Frontal cortex (tissue), 4 donors: ENCODE results near the gene HLA-B. TPM values are rescaled to one million over a fixed set of nuclear protein-coding genes. Genes with fewer than 3 reads are reported as not detected.

Experiments used
- DNase-seq, 2 donors: peaks; one replicate each; pipeline ENCODE4 v3.0.0; 2012; ENCODE audit warnings: low spot score in 2 of 2
- FAIRE-seq: peaks from 2 replicates; lab custom pipeline; 2012; peaks lifted over from hg19 to GRCh38; lab: Jason Lieb, UNC
- small RNA-seq: library from RNA; depleted of rRNA; stranded (forward); fragments of <200 nt; gene quantifications from one replicate; pipeline ENCODE3, GENCODE V24; 2014
- total RNA-seq: library from RNA; depleted of rRNA; stranded (reverse); fragments of >200 nt; gene quantifications from one replicate; pipeline ENCODE4 v1.2.3, GENCODE V29; 2014
- donor health status: control.
- donor health status: control.
- donor health status: control.

HLA-B gene
- total RNA-seq, 1 donor from 2014 or later: 41.6 TPM

GRCh38 chr6:31321005-31321707, 35.8 kb downstream of the HLA-B start:
- FAIRE-seq (no peak), DNase-seq (no peak)

- DNase-seq: no peak
These were observed 39.9 kb downstream of the HLA-B start for GRCh38 chr6:31317036-31317435.

GRCh38 chr6:31309641-31310040, 47.3 kb downstream of the HLA-B start:
- FAIRE-seq (no peak), DNase-seq (no peak)

More at GRCh38 chr6:31317036-31317435, 39.9 kb downstream of the HLA-B start:
- no peak for FAIRE-seq

GRCh38 chr6:31308845-31309175, 48.2 kb downstream of the HLA-B start:
- DNase-seq (no peak), FAIRE-seq (no peak)

GRCh38 chr6:31308050-31308844, 48.7 kb downstream of the HLA-B start:
- FAIRE-seq (no peak), DNase-seq (no peak)

- FAIRE-seq (no peak), DNase-seq (no peak)
These were observed 49.3 kb downstream of the HLA-B start for GRCh38 chr6:31307669-31308049.

GRCh38 chr6:31305703-31306219, 51.2 kb downstream of the HLA-B start:
- DNase-seq: no peak

GRCh38 chr6:31304683-31305082, 52.3 kb downstream of the HLA-B start:
- no peak for DNase-seq
- no peak for FAIRE-seq

More at GRCh38 chr6:31305703-31306219, 51.2 kb downstream of the HLA-B start:
- FAIRE-seq: no peak

Small RNA genes lying within 50 kb of the gene (small RNA-seq; reads per million reads assigned to genes)
- not detected for gene HLA-S
- not detected for gene MIR6891
- gene RF00019: not detected
- not detected for gene RNU6-283P

Other genes starting within 250 kb of the HLA-B start
- not detected for gene C6orf15, start 244.6 kb downstream of the HLA-B start, total RNA-seq
- not detected for gene PSORS1C1, start 242.4 kb downstream of the HLA-B start, total RNA-seq
- not detected for gene CDSN, start 236.7 kb downstream of the HLA-B start, total RNA-seq
- gene PSORS1C2, start 218.1 kb downstream of the HLA-B start, total RNA-seq: not detected
- gene CCHCR1, start 199.4 kb downstream of the HLA-B start, total RNA-seq: 5.7 TPM
- 2.0 TPM for gene TCF19, start 198.6 kb downstream of the HLA-B start, total RNA-seq
- gene POU5F1, start 186.5 kb downstream of the HLA-B start, total RNA-seq: not detected
- 22.0 TPM for gene HLA-C, start 85.1 kb downstream of the HLA-B start, total RNA-seq
- 0.82 TPM for gene MICA, start 46.4 kb upstream of the HLA-B start, total RNA-seq
- 0.41 TPM for gene MICB, start 141.0 kb upstream of the HLA-B start, total RNA-seq
- gene MCCD1, start 171.8 kb upstream of the HLA-B start, total RNA-seq: not detected
- 318 TPM for gene DDX39B, start 184.8 kb upstream of the HLA-B start, total RNA-seq
- 54.6 TPM for gene ATP6V1G2, start 189.4 kb upstream of the HLA-B start, total RNA-seq
- gene NFKBIL1, start 190.4 kb upstream of the HLA-B start, total RNA-seq: 20.4 TPM
- gene LTA, start 215.1 kb upstream of the HLA-B start, total RNA-seq: not detected
- gene TNF, start 218.4 kb upstream of the HLA-B start, total RNA-seq: not detected
- not detected for gene LTB, start 225.2 kb upstream of the HLA-B start, total RNA-seq
- 1.2 TPM for gene LST1, start 229.1 kb upstream of the HLA-B start, total RNA-seq
- gene NCR3, start 235.8 kb upstream of the HLA-B start, total RNA-seq: not detected